Lower leg skin (tissue), 3 donors: ENCODE data around the gene TK2.

Experiments
- POLR2A ChIP-seq, 2 donors: fragments of 450-650 bp; IDR thresholded peaks; one replicate each; pipeline ENCODE4 v1.6.1; 2016 to 2017; ENCODE audit warnings: antibody characterized with exemption in 2 of 2, mild to moderate bottlenecking in 1 of 2, moderate library complexity in 1 of 2
- TF ChIP-seq, protein P1 (sequence below), 3 donors: fragments of 450-650 bp; IDR thresholded peaks; one replicate each; pipeline ENCODE4 v1.5.1; 2016; ENCODE audit warnings: antibody characterized with exemption in 3 of 3, mild to moderate bottlenecking in 3 of 3, moderate library complexity in 2 of 3

DNA sequence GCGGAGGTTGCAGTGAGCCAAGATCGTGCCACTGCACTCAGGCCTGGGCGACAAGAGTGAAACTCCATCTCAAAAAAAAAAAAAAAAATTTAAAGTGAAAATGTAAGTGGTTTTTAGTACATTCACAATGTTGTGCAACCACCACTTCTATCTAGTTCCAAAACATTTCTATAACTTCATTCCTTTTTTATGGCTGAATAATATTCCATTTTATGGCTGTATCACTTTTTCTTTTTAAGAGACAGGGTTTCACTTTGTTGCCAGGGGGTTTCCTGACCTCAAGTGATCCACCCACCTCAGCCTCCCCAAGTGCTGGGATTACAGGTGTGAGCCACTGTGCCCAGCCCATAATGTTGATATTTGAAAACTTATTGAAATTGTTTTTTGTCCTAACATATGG is 42.9 kb upstream of the TK2 start:
- TF ChIP-seq, protein P1, sequence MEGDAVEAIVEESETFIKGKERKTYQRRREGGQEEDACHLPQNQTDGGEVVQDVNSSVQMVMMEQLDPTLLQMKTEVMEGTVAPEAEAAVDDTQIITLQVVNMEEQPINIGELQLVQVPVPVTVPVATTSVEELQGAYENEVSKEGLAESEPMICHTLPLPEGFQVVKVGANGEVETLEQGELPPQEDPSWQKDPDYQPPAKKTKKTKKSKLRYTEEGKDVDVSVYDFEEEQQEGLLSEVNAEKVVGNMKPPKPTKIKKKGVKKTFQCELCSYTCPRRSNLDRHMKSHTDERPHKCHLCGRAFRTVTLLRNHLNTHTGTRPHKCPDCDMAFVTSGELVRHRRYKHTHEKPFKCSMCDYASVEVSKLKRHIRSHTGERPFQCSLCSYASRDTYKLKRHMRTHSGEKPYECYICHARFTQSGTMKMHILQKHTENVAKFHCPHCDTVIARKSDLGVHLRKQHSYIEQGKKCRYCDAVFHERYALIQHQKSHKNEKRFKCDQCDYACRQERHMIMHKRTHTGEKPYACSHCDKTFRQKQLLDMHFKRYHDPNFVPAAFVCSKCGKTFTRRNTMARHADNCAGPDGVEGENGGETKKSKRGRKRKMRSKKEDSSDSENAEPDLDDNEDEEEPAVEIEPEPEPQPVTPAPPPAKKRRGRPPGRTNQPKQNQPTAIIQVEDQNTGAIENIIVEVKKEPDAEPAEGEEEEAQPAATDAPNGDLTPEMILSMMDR (IDR thresholded peaks at IDR 0.05), result no peak
- no peak for TF ChIP-seq POLR2A (IDR thresholded peaks at IDR 0.05)
